ENCODE measurements around the gene RERE.

DNA sequence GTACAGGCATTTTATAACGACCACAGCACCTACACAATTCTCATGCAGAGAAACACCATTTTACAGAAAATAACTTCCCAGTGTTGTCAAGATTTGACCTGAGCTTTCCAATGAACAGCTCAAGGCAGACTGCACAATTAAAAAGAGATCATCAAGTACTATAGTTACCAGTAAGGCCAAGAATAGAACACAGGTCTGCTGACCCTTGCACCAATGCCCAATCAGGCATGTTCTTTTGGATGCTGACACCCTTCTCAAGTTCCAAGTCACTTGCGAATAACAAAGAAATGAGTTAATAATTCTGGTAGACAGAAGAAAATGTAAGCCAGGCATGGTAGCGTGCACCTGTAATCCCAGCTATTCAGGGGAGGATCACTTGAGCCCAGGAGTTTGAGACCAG, 397.6 kb downstream of the RERE start:
- TF ChIP-seq EZH2 (IDR thresholded peaks at IDR 0.05; ENCODE audit: low read depth), result no peak
- TF ChIP-seq, protein P1, sequence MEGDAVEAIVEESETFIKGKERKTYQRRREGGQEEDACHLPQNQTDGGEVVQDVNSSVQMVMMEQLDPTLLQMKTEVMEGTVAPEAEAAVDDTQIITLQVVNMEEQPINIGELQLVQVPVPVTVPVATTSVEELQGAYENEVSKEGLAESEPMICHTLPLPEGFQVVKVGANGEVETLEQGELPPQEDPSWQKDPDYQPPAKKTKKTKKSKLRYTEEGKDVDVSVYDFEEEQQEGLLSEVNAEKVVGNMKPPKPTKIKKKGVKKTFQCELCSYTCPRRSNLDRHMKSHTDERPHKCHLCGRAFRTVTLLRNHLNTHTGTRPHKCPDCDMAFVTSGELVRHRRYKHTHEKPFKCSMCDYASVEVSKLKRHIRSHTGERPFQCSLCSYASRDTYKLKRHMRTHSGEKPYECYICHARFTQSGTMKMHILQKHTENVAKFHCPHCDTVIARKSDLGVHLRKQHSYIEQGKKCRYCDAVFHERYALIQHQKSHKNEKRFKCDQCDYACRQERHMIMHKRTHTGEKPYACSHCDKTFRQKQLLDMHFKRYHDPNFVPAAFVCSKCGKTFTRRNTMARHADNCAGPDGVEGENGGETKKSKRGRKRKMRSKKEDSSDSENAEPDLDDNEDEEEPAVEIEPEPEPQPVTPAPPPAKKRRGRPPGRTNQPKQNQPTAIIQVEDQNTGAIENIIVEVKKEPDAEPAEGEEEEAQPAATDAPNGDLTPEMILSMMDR (conservative IDR thresholded peaks at IDR 0.05), result no peak

All from PC-9 (cell line).